DOHH2 (cell line): ENCODE data around the gene ATP2B3.

Source experiments
- EZH2phosphoT487 ChIP-seq: fragments of 200-600 bp; sonication (generic); IDR thresholded peaks from 2 replicates; pipeline ENCODE4 v1.6.1; 2017; ENCODE audit warnings: borderline replicate concordance, mild to moderate bottlenecking, antibody characterized with exemption, low read length, moderate library complexity, mixed read lengths
- TF ChIP-seq, protein P1 (sequence below): fragments of 200-600 bp; sonication (generic); IDR thresholded peaks from one replicate; pipeline ENCODE4 v1.5.1; 2014; ENCODE audit warnings: antibody characterized with exemption, mild to moderate bottlenecking, low read depth, low read length; ENCODE audit not compliant: poor library complexity, severe bottlenecking

DNA sequence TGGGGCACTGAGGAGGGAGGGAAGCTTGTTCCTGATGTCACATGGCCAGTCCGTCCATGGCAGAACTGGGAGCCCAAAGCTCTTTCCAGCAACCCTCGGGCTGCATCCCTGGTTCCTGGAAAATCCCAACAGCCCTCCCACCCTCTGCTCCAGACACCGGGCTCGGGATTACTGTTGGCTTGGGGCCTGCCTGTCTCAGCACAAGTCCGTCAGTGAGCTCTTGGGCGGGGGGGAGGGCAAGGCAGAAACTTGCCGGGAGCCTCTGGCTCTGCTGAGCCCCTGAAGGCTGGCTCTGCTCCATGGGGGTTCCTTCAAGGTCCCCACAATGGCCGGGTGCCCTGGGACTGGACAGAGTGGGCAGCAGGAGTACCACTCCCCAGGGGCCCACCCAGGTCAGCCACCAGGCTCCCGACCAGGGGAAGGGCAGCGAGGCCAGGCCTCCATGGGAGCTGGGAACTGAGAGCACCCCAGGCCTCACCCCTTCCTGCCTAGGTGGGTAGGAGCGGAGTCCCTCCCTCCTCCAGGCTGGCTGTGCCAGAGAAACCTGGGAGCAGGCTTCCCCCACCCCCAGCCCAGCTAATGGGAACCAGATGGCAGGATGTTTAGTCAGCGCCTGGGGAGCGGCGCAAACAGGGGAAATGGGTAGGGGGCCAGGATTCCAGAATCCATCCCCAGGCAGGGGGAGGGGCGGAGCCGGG lies 40.6 kb upstream of the ATP2B3 start:
- TF ChIP-seq, protein P1, sequence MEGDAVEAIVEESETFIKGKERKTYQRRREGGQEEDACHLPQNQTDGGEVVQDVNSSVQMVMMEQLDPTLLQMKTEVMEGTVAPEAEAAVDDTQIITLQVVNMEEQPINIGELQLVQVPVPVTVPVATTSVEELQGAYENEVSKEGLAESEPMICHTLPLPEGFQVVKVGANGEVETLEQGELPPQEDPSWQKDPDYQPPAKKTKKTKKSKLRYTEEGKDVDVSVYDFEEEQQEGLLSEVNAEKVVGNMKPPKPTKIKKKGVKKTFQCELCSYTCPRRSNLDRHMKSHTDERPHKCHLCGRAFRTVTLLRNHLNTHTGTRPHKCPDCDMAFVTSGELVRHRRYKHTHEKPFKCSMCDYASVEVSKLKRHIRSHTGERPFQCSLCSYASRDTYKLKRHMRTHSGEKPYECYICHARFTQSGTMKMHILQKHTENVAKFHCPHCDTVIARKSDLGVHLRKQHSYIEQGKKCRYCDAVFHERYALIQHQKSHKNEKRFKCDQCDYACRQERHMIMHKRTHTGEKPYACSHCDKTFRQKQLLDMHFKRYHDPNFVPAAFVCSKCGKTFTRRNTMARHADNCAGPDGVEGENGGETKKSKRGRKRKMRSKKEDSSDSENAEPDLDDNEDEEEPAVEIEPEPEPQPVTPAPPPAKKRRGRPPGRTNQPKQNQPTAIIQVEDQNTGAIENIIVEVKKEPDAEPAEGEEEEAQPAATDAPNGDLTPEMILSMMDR: no peak
- no peak for TF ChIP-seq EZH2phosphoT487
